Embryonic facial prominence (tissue), 1 donor: ENCODE data around the gene LRP5.
"Not testable (repeated sequence)": the region's sequence is repeated elsewhere in the genome, so short reads cannot be mapped to it uniquely, and the experiment has no call there.

ENCODE experiments used
- DNase-seq: peaks from one replicate; pipeline ENCODE4 v3.0.0-alpha.2; 2016; ENCODE audit errors: extremely low spot score

Gene LRP5

GRCh38 chr11:68329536-68329935 lies 17.1 kb downstream of the LRP5 start:
- DNase-seq = no peak

- DNase-seq = no peak
Measured at GRCh38 chr11:68329978-68330699, 17.7 kb downstream of the LRP5 start.

- no peak for DNase-seq
Measured at GRCh38 chr11:68330700-68331337, 18.4 kb downstream of the LRP5 start.

GRCh38 chr11:68331338-68331947 lies 19.1 kb downstream of the LRP5 start:
- no peak for DNase-seq

GRCh38 chr11:68332186-68332585 lies 19.8 kb downstream of the LRP5 start:
- DNase-seq = no peak

- no peak for DNase-seq
Measured at GRCh38 chr11:68333173-68333572, 20.8 kb downstream of the LRP5 start.

GRCh38 chr11:68334923-68335322 lies 22.5 kb downstream of the LRP5 start:
- DNase-seq = no peak

- no peak for DNase-seq
Measured at GRCh38 chr11:68335683-68336082, 23.3 kb downstream of the LRP5 start.

GRCh38 chr11:68336716-68337115 lies 24.3 kb downstream of the LRP5 start:
- DNase-seq = no peak

- DNase-seq = no peak
Measured at GRCh38 chr11:68337399-68337835, 25.0 kb downstream of the LRP5 start.

- DNase-seq = peak; percentile 80
Measured at GRCh38 chr11:68338051-68338780, 25.8 kb downstream of the LRP5 start.

- no peak for DNase-seq
Measured at GRCh38 chr11:68340003-68340767, 27.8 kb downstream of the LRP5 start.

GRCh38 chr11:68340784-68341556 lies 28.6 kb downstream of the LRP5 start:
- no peak for DNase-seq

GRCh38 chr11:68341557-68342458 lies 29.4 kb downstream of the LRP5 start:
- DNase-seq = no peak

GRCh38 chr11:68342459-68343158 lies 30.2 kb downstream of the LRP5 start:
- no peak for DNase-seq

- no peak for DNase-seq
Measured at GRCh38 chr11:68343761-68344256, 31.4 kb downstream of the LRP5 start.

- DNase-seq = not testable (repeated sequence)
Measured at GRCh38 chr11:68344821-68345220, 32.4 kb downstream of the LRP5 start.

GRCh38 chr11:68345776-68346461 lies 33.5 kb downstream of the LRP5 start:
- DNase-seq = no peak
